MCF 10A (cell line): ENCODE results near the gene USP8. TPM values are rescaled to one million over a fixed set of nuclear protein-coding genes. Genes with fewer than 3 reads are reported as not detected.
"Not testable (repeated sequence)": the region's sequence is repeated elsewhere in the genome, so short reads cannot be mapped to it uniquely, and the experiment has no call there.

Experiments
- Bru-seq: library from RNA; stranded (reverse); fragments of 400-500 nt; gene quantifications from one replicate; lab custom pipeline; 2021; lab: Mats Ljungman, UMichigan
- BruChase-seq, 2 experiments: library from RNA; stranded (reverse); fragments of 400-500 nt; gene quantifications; one replicate each; lab custom pipeline; 2021; lab: Mats Ljungman, UMichigan
- BruUV-seq: library from RNA; stranded (reverse); fragments of 400-500 nt; replicated peaks from 2 replicates; lab custom pipeline; 2021; lab: Mats Ljungman, UMichigan
- CTCF ChIA-PET: fragments of 300-600 bp; sonication (Branson Sonifier 250); formaldehyde crosslinking; extraction: SDS; loops from one replicate; lab custom pipeline; 2021; ENCODE audit warnings: antibody characterized with exemption, inconsistent platforms; lab: Yijun Ruan, JAX
- POLR2A ChIA-PET: fragments of 300-600, 350-650 bp; sonication (Branson Sonifier 250); formaldehyde crosslinking; extraction: SDS; loops from one replicate; lab custom pipeline; 2020; ENCODE audit warnings: antibody characterized with exemption, inconsistent platforms; lab: Yijun Ruan, JAX
- DNase-seq: peaks from one replicate; pipeline ENCODE4 v3.0.0-alpha.2; 2018; ENCODE audit not compliant: unreplicated experiment
- H3K27ac Mint-ChIP-seq: one replicate; pipeline ENCODE4 v1.8.0; 2022; ENCODE audit warnings: mild to moderate bottlenecking, low read depth, mixed read lengths; ENCODE audit not compliant: unreplicated experiment
- H3K27me3 Mint-ChIP-seq: one replicate; pipeline ENCODE4 v1.8.0; 2022; ENCODE audit warnings: mixed read lengths; ENCODE audit not compliant: insufficient read depth, unreplicated experiment
- H3K36me3 Mint-ChIP-seq: one replicate; pipeline ENCODE4 v1.8.0; 2022; ENCODE audit warnings: mild to moderate bottlenecking, moderate library complexity, mixed read lengths; ENCODE audit not compliant: insufficient read depth, unreplicated experiment
- H3K4me1 Mint-ChIP-seq: one replicate; pipeline ENCODE4 v1.8.0; 2022; ENCODE audit warnings: mixed read lengths; ENCODE audit not compliant: insufficient read depth, unreplicated experiment
- H3K4me3 Mint-ChIP-seq: one replicate; pipeline ENCODE4 v1.8.0; 2022; ENCODE audit warnings: mild to moderate bottlenecking, moderate library complexity, mixed read lengths; ENCODE audit not compliant: unreplicated experiment
- H3K9me3 Mint-ChIP-seq: one replicate; pipeline ENCODE4 v1.8.0; 2022; ENCODE audit warnings: mixed read lengths; ENCODE audit not compliant: unreplicated experiment
- CTCF ChIP-seq: fragments of 200-600 bp; IDR thresholded peaks from one replicate; pipeline ENCODE4 v1.8.0; 2022; ENCODE audit warnings: antibody characterized with exemption, mild to moderate bottlenecking; ENCODE audit not compliant: unreplicated experiment
- intact Hi-C: fragments of 100-400 bp; cut with micrococcal nuclease; formaldehyde crosslinking; loops from 2 replicates; pipeline ENCODE4 v1.14.1; 2022
- long read RNA-seq: library from polyadenylated mRNA; stranded (forward); transcript quantifications from one replicate; pipeline ENCODE4 v2.0.0, GENCODE V29; 2022
- total RNA-seq: library from RNA; stranded (reverse); gene quantifications from 2 replicates; pipeline ENCODE4 v1.2.3, GENCODE V29; 2022

Gene USP8
- total RNA-seq (67.6 and 72.7 TPM in 2 replicates), Bru-seq, nascent RNA (percentile 82 among the genes with signal in this experiment), BruChase-seq, experiment 1, labeled RNA remaining after a 6-hour chase (percentile 85 among the genes with signal in this experiment), BruChase-seq, experiment 2, labeled RNA remaining after a 2-hour chase (percentile 81 among the genes with signal in this experiment)
- long read RNA-seq, full-length matches to known transcripts, result 35 of 114 reads
- long read RNA-seq, partial matches to known transcripts, result 19 of 114 reads
- long read RNA-seq, other reads (novel, unspliced or antisense), result 60 of 114 reads

GRCh38 chr15:50424066-50424890 is at the start of gene USP8:
TSS of gene USP8 (plus strand) at chr15:50424405. CDS start at chr15:50439074, 14,669 bp downstream.
- no peak for TF ChIP-seq CTCF
- peak; percentile 98 for DNase-seq
- Mint-ChIP-seq H3K4me3 (peak within 1 kb of the TSS; percentile 92), H3K27ac (peak within 1 kb of the TSS; percentile 98), H3K27me3 (no peaks in the 10 kb centered on the region), H3K9me3 (no peaks in the 10 kb centered on the region), H3K4me1 (no peaks in the 10 kb centered on the region), H3K36me3 (peaks cover 6% of the 10 kb centered on the region)
- TSS peak; percentile 72 for BruUV-seq
- POLR2A ChIA-PET, result interaction anchor here (0.6 to 5.7 kb wide), 19 partner anchors 8 to 1269 kb away, joined by 3 to 142 read pairs (median 4); partner anchors contain the start of genes COPS2 and GABPB1
- CTCF ChIA-PET, result interaction anchor here (0.7 to 1.7 kb wide), 4 partner anchors 17 to 188 kb away, joined by 3 to 5 read pairs (median 4); partner anchors contain the start of gene GABPB1
- intact Hi-C loops, result loop anchor here (2.0 kb wide), 1 partner anchor 65 kb away; no protein-coding TSS in a partner anchor

- H3K4me3 Mint-ChIP-seq, result no peak overlapping the region
- ChIA-PET CTCF (interaction anchor here (0.6 kb wide), 1 partner anchor 19 kb away, joined by 4 read pairs; no protein-coding TSS in a partner anchor), POLR2A (interaction anchor here (0.7 to 1.5 kb wide), 4 partner anchors 9 to 23 kb away, joined by 3 to 8 read pairs (median 5); partner anchors contain the start of gene GABPB1)
- no peaks in the 10 kb centered on the region for H3K36me3 Mint-ChIP-seq
- no peak for TF ChIP-seq CTCF
- no peaks in the 10 kb centered on the region for H3K4me1 Mint-ChIP-seq
- no peak for DNase-seq
- no peak overlapping the region for H3K27ac Mint-ChIP-seq
- H3K9me3 Mint-ChIP-seq, result no peaks in the 10 kb centered on the region
- intact Hi-C loops, result no loop called here
- BruUV-seq, result no TSS peak
- no peaks in the 10 kb centered on the region for H3K27me3 Mint-ChIP-seq
Measured at GRCh38 chr15:50377867-50378751, 46.1 kb upstream of the USP8 start.

- Mint-ChIP-seq H3K4me1 (no peaks in the 10 kb centered on the region), H3K4me3 (no peak overlapping the region), H3K27ac (no peak overlapping the region), H3K27me3 (no peaks in the 10 kb centered on the region), H3K36me3 (no peaks in the 10 kb centered on the region), H3K9me3 (no peaks in the 10 kb centered on the region)
- DNase-seq, result no peak
- ChIA-PET POLR2A (interaction anchor here (0.7 to 1.5 kb wide), 2 partner anchors 9 to 22 kb away, joined by 4 to 6 read pairs; no protein-coding TSS in a partner anchor), CTCF (no interaction called here)
- intact Hi-C loops, result no loop called here
- no peak for TF ChIP-seq CTCF
- BruUV-seq, result no TSS peak
Measured at GRCh38 chr15:50378776-50379175, 45.4 kb upstream of the USP8 start.

GRCh38 chr15:50379413-50379812 is 44.8 kb upstream of the USP8 start:
- DNase-seq, H3K27ac Mint-ChIP-seq, H3K4me1 Mint-ChIP-seq, intact Hi-C loops, CTCF ChIA-PET, H3K4me3 Mint-ChIP-seq, BruUV-seq, H3K27me3 Mint-ChIP-seq, H3K9me3 Mint-ChIP-seq, H3K36me3 Mint-ChIP-seq: not testable (repeated sequence)
- POLR2A ChIA-PET, result interaction anchor here (1.5 kb wide), 1 partner anchor 8 kb away, joined by 6 read pairs; no protein-coding TSS in a partner anchor
